NB4 (cell line): Measurements from ENCODE around the gene COTL1.
A peak's percentile ranks its signal among the peaks of the same experiment; 100 is the strongest.

Source experiments
- DNase-seq: peaks from one replicate; pipeline ENCODE4 v3.0.0; 2010; ENCODE audit warnings: low read depth
- H3K4me3 ChIP-seq: one replicate; pipeline ENCODE4 v1.5.1; 2011; ENCODE audit warnings: mild to moderate bottlenecking, low read depth, low read length, moderate library complexity
- CTCF ChIP-seq: IDR thresholded peaks from one replicate; pipeline ENCODE4 v1.5.1; 2012; ENCODE audit warnings: low read depth, low read length
- MAX ChIP-seq: IDR thresholded peaks from 2 replicates; pipeline ENCODE4 v1.6.1; 2011; ENCODE audit warnings: low read depth, low read length
- MYC ChIP-seq: IDR thresholded peaks from 2 replicates; pipeline ENCODE4 v1.6.1; 2011; ENCODE audit warnings: low read depth, low read length
- POLR2A ChIP-seq: IDR thresholded peaks from 2 replicates; pipeline ENCODE4 v1.6.1; 2011; ENCODE audit warnings: mild to moderate bottlenecking; ENCODE audit not compliant: insufficient read length; ENCODE audit errors: extremely low read depth

The COTL1 gene

GRCh38 chr16:84606081-84606875 lies 11.6 kb downstream of the COTL1 start:
- DNase-seq, result no peak
- no peak overlapping the region for H3K4me3 ChIP-seq
- TF ChIP-seq MAX (no peak), CTCF (no peak), MYC (no peak)

GRCh38 chr16:84605339-84605848 lies 12.5 kb downstream of the COTL1 start:
- H3K4me3 ChIP-seq, result no peak overlapping the region
- no peak for TF ChIP-seq MAX
- TF ChIP-seq MYC, result no peak
- TF ChIP-seq CTCF, result no peak
- TF ChIP-seq POLR2A, result no peak
- DNase-seq, result no peak

GRCh38 chr16:84604477-84605013 lies 13.3 kb downstream of the COTL1 start:
- TF ChIP-seq MAX (no peak), MYC (no peak), POLR2A (no peak), CTCF (no peak)
- no peak overlapping the region for H3K4me3 ChIP-seq
- no peak for DNase-seq

GRCh38 chr16:84603940-84604339 lies 13.9 kb downstream of the COTL1 start:
- peak; percentile 44 for DNase-seq
- H3K4me3 ChIP-seq, result no peak overlapping the region
- no peak for TF ChIP-seq CTCF
- TF ChIP-seq MAX, result no peak
- TF ChIP-seq POLR2A, result no peak
- no peak for TF ChIP-seq MYC

- TF ChIP-seq CTCF, result no peak
- DNase-seq, result peak; percentile 94
- no peak overlapping the region for H3K4me3 ChIP-seq
Observed at GRCh38 chr16:84603140-84603816, 14.6 kb downstream of the COTL1 start.
